DND-41 (cell line): ENCODE results near the gene ST6GALNAC4.

Experiments
- ATAC-seq: fragments of 200-7000 bp; cut with Tn5 transposase; 3 replicates; pipeline ENCODE4 v1.9.1; 2021; ENCODE audit warnings: low read depth; ENCODE audit not compliant: insufficient read depth
- DNase-seq: peaks from one replicate; pipeline ENCODE4 v3.0.0-alpha.2; 2020
- H2AFZ ChIP-seq: 2 replicates; pipeline ENCODE4 v1.6.0; 2012; ENCODE audit warnings: low read depth, low read length
- H3K27ac ChIP-seq: 2 replicates; pipeline ENCODE4 v1.5.1; 2012; ENCODE audit warnings: low read length, inconsistent platforms
- H3K27me3 ChIP-seq: fragments of 200-600 bp; sonication (generic); 2 replicates; pipeline ENCODE4 v1.6.0; 2012; ENCODE audit warnings: low read length, mild to moderate bottlenecking, inconsistent platforms; ENCODE audit not compliant: insufficient read depth, poor library complexity
- H3K36me3 ChIP-seq: 2 replicates; pipeline ENCODE4 v1.5.1; 2012; ENCODE audit warnings: low read length, inconsistent platforms; ENCODE audit not compliant: insufficient read depth
- H3K4me1 ChIP-seq: 2 replicates; pipeline ENCODE4 v1.5.1; 2012; ENCODE audit warnings: mild to moderate bottlenecking, low read length; ENCODE audit not compliant: insufficient read depth
- H3K4me2 ChIP-seq: 2 replicates; pipeline ENCODE4 v1.6.0; 2012; ENCODE audit warnings: mild to moderate bottlenecking, moderate library complexity, low read length, inconsistent platforms; ENCODE audit not compliant: insufficient read depth
- H3K4me3 ChIP-seq, 2 experiments: fragments of 200-600 bp in 1 of 2; shearing (Covaris generic) in 1 of 2; 2 replicates each; pipeline ENCODE4 v1.5.1; 2012 to 2016; ENCODE audit warnings: inconsistent platforms in 2 of 2, low read length in 2 of 2, mild to moderate bottlenecking in 2 of 2, low read depth in 1 of 2, moderate library complexity in 1 of 2
- H3K79me2 ChIP-seq: 2 replicates; pipeline ENCODE4 v1.6.0; 2012; ENCODE audit warnings: low read length, inconsistent platforms; ENCODE audit not compliant: insufficient read depth
- H3K9ac ChIP-seq: 2 replicates; pipeline ENCODE4 v1.6.0; 2012; ENCODE audit warnings: low read depth, mild to moderate bottlenecking, inconsistent platforms, low read length, moderate library complexity
- H3K9me3 ChIP-seq: 2 replicates; pipeline ENCODE4 v1.5.1; 2012; ENCODE audit warnings: low read length, moderate library complexity, mild to moderate bottlenecking, inconsistent platforms; ENCODE audit not compliant: insufficient read depth, severe bottlenecking
- H4K20me1 ChIP-seq: 2 replicates; pipeline ENCODE4 v1.6.0; 2012; ENCODE audit warnings: low read length; ENCODE audit not compliant: insufficient read depth
- EZH2 ChIP-seq: IDR thresholded peaks from 3 replicates; pipeline ENCODE4 v1.6.1; 2012; ENCODE audit warnings: borderline replicate concordance, low read depth, mild to moderate bottlenecking, moderate library complexity, low read length, inconsistent platforms; ENCODE audit not compliant: severe bottlenecking
- TF ChIP-seq, protein P1 (sequence below): IDR thresholded peaks from 2 replicates; pipeline ENCODE4 v1.5.1; 2012; ENCODE audit warnings: borderline replicate concordance, low read length, moderate library complexity, mild to moderate bottlenecking; ENCODE audit not compliant: poor library complexity, severe bottlenecking; ENCODE audit errors: extremely low read depth

Gene ST6GALNAC4

GRCh38 chr9:127878652-127879390 lies 38.0 kb downstream of the ST6GALNAC4 start:
- H3K9me3 ChIP-seq = no peaks in the 10 kb centered on the region
- no peak overlapping the region for H3K9ac ChIP-seq
- H3K27me3 ChIP-seq = no peaks in the 10 kb centered on the region
- H3K27ac ChIP-seq = no peak overlapping the region
- no peaks in the 10 kb centered on the region for H4K20me1 ChIP-seq
- H3K4me1 ChIP-seq = no peaks in the 10 kb centered on the region
- no peak for TF ChIP-seq EZH2
- TF ChIP-seq, protein P1, sequence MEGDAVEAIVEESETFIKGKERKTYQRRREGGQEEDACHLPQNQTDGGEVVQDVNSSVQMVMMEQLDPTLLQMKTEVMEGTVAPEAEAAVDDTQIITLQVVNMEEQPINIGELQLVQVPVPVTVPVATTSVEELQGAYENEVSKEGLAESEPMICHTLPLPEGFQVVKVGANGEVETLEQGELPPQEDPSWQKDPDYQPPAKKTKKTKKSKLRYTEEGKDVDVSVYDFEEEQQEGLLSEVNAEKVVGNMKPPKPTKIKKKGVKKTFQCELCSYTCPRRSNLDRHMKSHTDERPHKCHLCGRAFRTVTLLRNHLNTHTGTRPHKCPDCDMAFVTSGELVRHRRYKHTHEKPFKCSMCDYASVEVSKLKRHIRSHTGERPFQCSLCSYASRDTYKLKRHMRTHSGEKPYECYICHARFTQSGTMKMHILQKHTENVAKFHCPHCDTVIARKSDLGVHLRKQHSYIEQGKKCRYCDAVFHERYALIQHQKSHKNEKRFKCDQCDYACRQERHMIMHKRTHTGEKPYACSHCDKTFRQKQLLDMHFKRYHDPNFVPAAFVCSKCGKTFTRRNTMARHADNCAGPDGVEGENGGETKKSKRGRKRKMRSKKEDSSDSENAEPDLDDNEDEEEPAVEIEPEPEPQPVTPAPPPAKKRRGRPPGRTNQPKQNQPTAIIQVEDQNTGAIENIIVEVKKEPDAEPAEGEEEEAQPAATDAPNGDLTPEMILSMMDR = no peak
- H3K36me3 ChIP-seq = no peaks in the 10 kb centered on the region
- H2AFZ ChIP-seq = no peak overlapping the region
- ATAC-seq = no peak
- H3K79me2 ChIP-seq = no peaks in the 10 kb centered on the region
- H3K4me3 ChIP-seq = no peak overlapping the region
- no peak overlapping the region for H3K4me2 ChIP-seq
- DNase-seq = no peak

- ATAC-seq (no peak), DNase-seq (no peak)
- Histone ChIP-seq H3K79me2 (no peaks in the 10 kb centered on the region), H3K9ac (no peak overlapping the region), H3K27me3 (no peaks in the 10 kb centered on the region), H4K20me1 (no peaks in the 10 kb centered on the region), H2AFZ (no peak overlapping the region), H3K36me3 (no peaks in the 10 kb centered on the region), H3K27ac (no peak overlapping the region), H3K4me3 (no peak overlapping the region), H3K4me2 (no peak overlapping the region), H3K9me3 (no peaks in the 10 kb centered on the region), H3K4me1 (no peaks in the 10 kb centered on the region)
- TF ChIP-seq EZH2 = no peak
- TF ChIP-seq, protein P1 = no peak
Measured at GRCh38 chr9:127878001-127878651, 38.7 kb downstream of the ST6GALNAC4 start.

DNA sequence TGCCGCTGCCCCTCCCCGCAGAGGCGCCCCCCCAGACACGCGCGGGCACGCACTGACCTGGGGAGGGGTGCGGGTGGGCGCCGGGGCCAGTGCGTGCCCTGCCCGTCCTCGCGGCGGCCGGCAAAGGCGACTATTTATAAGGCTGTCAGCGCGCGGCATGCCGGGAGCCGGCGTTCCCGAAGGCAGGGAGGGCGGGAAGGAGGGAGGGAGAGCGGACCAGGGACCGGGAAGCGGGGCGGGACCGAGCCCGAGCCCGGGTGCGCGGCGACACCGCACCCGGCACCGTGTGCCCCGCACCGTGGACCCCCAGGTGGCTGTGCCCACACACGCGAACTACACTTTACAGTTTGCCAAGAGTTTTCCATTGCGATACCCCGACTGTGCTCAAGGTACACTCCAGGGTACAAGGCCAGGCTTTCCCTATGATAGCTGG lies 39.3 kb downstream of the ST6GALNAC4 start, which contains the start of gene AK1:
TSS of gene AK1 (minus strand) at position 110 of the 433 bp plus-strand sequence. CDS start 3,058 bp downstream, outside the sequence.
- TF ChIP-seq, protein P1 = no peak
- no peak for TF ChIP-seq EZH2
- H3K36me3 ChIP-seq = no peaks in the 10 kb centered on the region
- H3K27me3 ChIP-seq = no peaks in the 10 kb centered on the region
- H3K27ac ChIP-seq = no peak within 1 kb of the TSS
- H3K4me3 ChIP-seq = no peak within 1 kb of the TSS
- H3K9ac ChIP-seq = no peak within 1 kb of the TSS
- H4K20me1 ChIP-seq = no peaks in the 10 kb centered on the region
- no peaks in the 10 kb centered on the region for H3K9me3 ChIP-seq
- H3K4me1 ChIP-seq = no peaks in the 10 kb centered on the region
- no peaks in the 10 kb centered on the region for H3K79me2 ChIP-seq
- H3K4me2 ChIP-seq = no peak within 1 kb of the TSS
- no peak within 1 kb of the TSS for H2AFZ ChIP-seq
- DNase-seq (no peak), ATAC-seq (no peak)
